ENCODE data around the gene CAPN12.

DNA sequence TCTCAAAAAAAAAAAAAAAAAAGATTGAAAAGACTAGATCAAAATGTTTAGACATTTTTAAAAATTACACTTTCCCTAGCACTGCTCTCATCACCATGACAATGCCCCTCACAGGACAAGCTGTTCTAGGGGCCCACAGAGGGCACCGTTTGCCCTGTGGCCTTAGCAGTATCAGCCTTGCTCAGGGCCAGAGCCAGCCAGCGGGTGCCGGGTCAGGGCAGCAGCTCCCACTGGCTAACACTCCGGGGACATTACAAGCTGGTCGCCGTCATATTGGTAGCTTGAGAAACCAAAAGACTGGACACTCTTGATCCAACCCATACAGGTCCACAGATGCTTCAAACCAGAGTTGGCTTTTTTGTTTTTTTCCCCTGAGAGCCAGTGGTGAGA, 18.0 kb downstream of the CAPN12 start:
- TF ChIP-seq CTCF (IDR thresholded peaks at IDR 0.05; ENCODE audit: insufficient read depth, low read length) = no peak
- TF ChIP-seq, protein P1, sequence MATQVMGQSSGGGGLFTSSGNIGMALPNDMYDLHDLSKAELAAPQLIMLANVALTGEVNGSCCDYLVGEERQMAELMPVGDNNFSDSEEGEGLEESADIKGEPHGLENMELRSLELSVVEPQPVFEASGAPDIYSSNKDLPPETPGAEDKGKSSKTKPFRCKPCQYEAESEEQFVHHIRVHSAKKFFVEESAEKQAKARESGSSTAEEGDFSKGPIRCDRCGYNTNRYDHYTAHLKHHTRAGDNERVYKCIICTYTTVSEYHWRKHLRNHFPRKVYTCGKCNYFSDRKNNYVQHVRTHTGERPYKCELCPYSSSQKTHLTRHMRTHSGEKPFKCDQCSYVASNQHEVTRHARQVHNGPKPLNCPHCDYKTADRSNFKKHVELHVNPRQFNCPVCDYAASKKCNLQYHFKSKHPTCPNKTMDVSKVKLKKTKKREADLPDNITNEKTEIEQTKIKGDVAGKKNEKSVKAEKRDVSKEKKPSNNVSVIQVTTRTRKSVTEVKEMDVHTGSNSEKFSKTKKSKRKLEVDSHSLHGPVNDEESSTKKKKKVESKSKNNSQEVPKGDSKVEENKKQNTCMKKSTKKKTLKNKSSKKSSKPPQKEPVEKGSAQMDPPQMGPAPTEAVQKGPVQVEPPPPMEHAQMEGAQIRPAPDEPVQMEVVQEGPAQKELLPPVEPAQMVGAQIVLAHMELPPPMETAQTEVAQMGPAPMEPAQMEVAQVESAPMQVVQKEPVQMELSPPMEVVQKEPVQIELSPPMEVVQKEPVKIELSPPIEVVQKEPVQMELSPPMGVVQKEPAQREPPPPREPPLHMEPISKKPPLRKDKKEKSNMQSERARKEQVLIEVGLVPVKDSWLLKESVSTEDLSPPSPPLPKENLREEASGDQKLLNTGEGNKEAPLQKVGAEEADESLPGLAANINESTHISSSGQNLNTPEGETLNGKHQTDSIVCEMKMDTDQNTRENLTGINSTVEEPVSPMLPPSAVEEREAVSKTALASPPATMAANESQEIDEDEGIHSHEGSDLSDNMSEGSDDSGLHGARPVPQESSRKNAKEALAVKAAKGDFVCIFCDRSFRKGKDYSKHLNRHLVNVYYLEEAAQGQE (IDR thresholded peaks at IDR 0.05; ENCODE audit: insufficient replicate concordance, low read depth) = no peak

Measured in HL-60 (cell line).